GM12873 (cell line): ENCODE measurements around the gene TP53TG5.

Experiments
- CTCF ChIP-seq: IDR thresholded peaks from 2 replicates; pipeline ENCODE4 v1.5.1; 2012; ENCODE audit warnings: low read depth, mild to moderate bottlenecking, moderate library complexity, low read length, control low read depth; ENCODE audit not compliant: insufficient read depth; ENCODE audit errors: missing control alignments

TP53TG5 gene

GRCh38 chr20:45372646-45373352 is 5.3 kb downstream of the TP53TG5 start:
- no peak for TF ChIP-seq CTCF

- no peak for TF ChIP-seq CTCF
Measured at GRCh38 chr20:45372241-45372640, 5.9 kb downstream of the TP53TG5 start.

GRCh38 chr20:45370571-45371160 is 7.5 kb downstream of the TP53TG5 start:
- no peak for TF ChIP-seq CTCF

GRCh38 chr20:45368221-45368980 is 9.7 kb downstream of the TP53TG5 start:
- no peak for TF ChIP-seq CTCF

GRCh38 chr20:45367126-45367525 is 11.0 kb downstream of the TP53TG5 start:
- TF ChIP-seq CTCF, result no peak

GRCh38 chr20:45366631-45367030 is 11.5 kb downstream of the TP53TG5 start:
- TF ChIP-seq CTCF, result no peak

- TF ChIP-seq CTCF, result no peak
Measured at GRCh38 chr20:45366192-45366591, 11.9 kb downstream of the TP53TG5 start.
